Osteoblast (primary cell): ENCODE data around the gene NT5C2. TPM values are rescaled to one million over a fixed set of nuclear protein-coding genes. Genes with fewer than 3 reads are reported as not detected.
A peak's percentile ranks its signal among the peaks of the same experiment; 100 is the strongest.

Experiments
- DNase-seq: peaks from one replicate; pipeline ENCODE4 v3.0.0; 2011; ENCODE audit warnings: low spot score, mixed read lengths; ENCODE audit not compliant: insufficient read length; ENCODE audit errors: missing footprints
- H2AFZ ChIP-seq: 2 replicates; pipeline ENCODE4 v1.6.0; 2011; ENCODE audit warnings: mild to moderate bottlenecking, low read length
- H3K27ac ChIP-seq: 2 replicates; pipeline ENCODE4 v1.5.1; 2011; ENCODE audit warnings: mild to moderate bottlenecking, low read depth, low read length, moderate library complexity
- H3K27me3 ChIP-seq: 2 replicates; pipeline ENCODE4 v1.6.0; 2012; ENCODE audit warnings: mild to moderate bottlenecking, control low read depth, inconsistent platforms, low read length, moderate library complexity; ENCODE audit not compliant: insufficient read depth
- H3K36me3 ChIP-seq: 2 replicates; pipeline ENCODE4 v1.5.1; 2011; ENCODE audit warnings: mild to moderate bottlenecking, low read length, control low read depth, moderate library complexity; ENCODE audit not compliant: insufficient read depth
- H3K4me1 ChIP-seq: 2 replicates; pipeline ENCODE4 v1.5.1; 2011; ENCODE audit warnings: mild to moderate bottlenecking, low read length, control low read depth, moderate library complexity; ENCODE audit not compliant: insufficient read depth
- H3K4me2 ChIP-seq: 2 replicates; pipeline ENCODE4 v1.6.0; 2011; ENCODE audit warnings: mild to moderate bottlenecking, low read length; ENCODE audit not compliant: insufficient read depth
- H3K4me3 ChIP-seq: fragments of 200-600 bp; sonication (generic); 3 replicates; pipeline ENCODE4 v1.5.1; 2012; ENCODE audit warnings: mild to moderate bottlenecking, low read length, inconsistent platforms; ENCODE audit not compliant: insufficient read depth
- H3K79me2 ChIP-seq: 2 replicates; pipeline ENCODE4 v1.6.0; 2012; ENCODE audit warnings: mild to moderate bottlenecking, low read length, control low read depth, inconsistent platforms; ENCODE audit not compliant: insufficient read depth
- H3K9me3 ChIP-seq: 2 replicates; pipeline ENCODE4 v1.5.1; 2011; ENCODE audit warnings: low read depth, low read length, control low read depth
- H4K20me1 ChIP-seq: 2 replicates; pipeline ENCODE4 v1.6.0; 2012; ENCODE audit warnings: mild to moderate bottlenecking, low read length, control low read depth; ENCODE audit not compliant: insufficient read depth
- CTCF ChIP-seq: IDR thresholded peaks from 2 replicates; pipeline ENCODE4 v1.5.1; 2011; ENCODE audit warnings: mild to moderate bottlenecking, low read depth, low read length, moderate library complexity; ENCODE audit errors: extremely low read depth
- total RNA-seq: library from RNA; depleted of rRNA; stranded (reverse); fragments of >200 nt; gene quantifications from 2 replicates; pipeline ENCODE4 v1.2.3, GENCODE V29; 2012

NT5C2 gene
- total RNA-seq, 1 donor: 94.1 TPM

GRCh38 chr10:103042129-103042528 lies 150.9 kb downstream of the NT5C2 start:
- DNase-seq: no peak
- H3K27me3 ChIP-seq: no peaks in the 10 kb centered on the region
- TF ChIP-seq CTCF: no peak
- no peaks in the 10 kb centered on the region for H3K9me3 ChIP-seq
- no peak overlapping the region for H3K4me2 ChIP-seq
- H3K4me3 ChIP-seq: no peak overlapping the region
- H4K20me1 ChIP-seq: no peaks in the 10 kb centered on the region
- H3K79me2 ChIP-seq: no peaks in the 10 kb centered on the region
- H3K36me3 ChIP-seq: no peaks in the 10 kb centered on the region
- H2AFZ ChIP-seq: no peak overlapping the region
- no peak overlapping the region for H3K27ac ChIP-seq
- H3K4me1 ChIP-seq: no peaks in the 10 kb centered on the region

DNA sequence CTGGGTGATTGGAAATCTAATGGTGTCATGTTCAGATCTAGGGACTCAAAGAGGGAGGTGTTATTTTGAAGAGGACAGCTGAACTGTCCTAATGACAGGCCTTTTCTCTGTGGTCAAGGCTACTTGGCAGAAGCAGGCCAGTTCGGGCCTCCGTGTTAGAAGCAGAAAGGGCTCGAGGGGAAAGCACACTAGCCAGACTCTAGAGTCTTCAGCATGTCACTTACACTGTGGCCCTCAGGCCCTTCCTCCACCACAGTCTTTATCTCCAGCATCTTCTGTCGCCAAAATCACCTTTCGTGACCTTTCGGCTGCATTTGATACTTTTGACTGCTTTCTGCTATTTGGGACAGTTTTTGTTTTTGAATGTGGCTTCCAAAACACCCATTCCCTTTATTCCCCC lies 151.7 kb downstream of the NT5C2 start:
- Histone ChIP-seq H3K4me1 (no peaks in the 10 kb centered on the region), H2AFZ (no peak overlapping the region), H4K20me1 (no peaks in the 10 kb centered on the region), H3K27me3 (no peaks in the 10 kb centered on the region), H3K9me3 (no peaks in the 10 kb centered on the region), H3K4me3 (no peak overlapping the region), H3K36me3 (no peaks in the 10 kb centered on the region), H3K27ac (no peak overlapping the region), H3K4me2 (no peak overlapping the region), H3K79me2 (no peaks in the 10 kb centered on the region)
- TF ChIP-seq CTCF: no peak
- DNase-seq: no peak

DNA sequence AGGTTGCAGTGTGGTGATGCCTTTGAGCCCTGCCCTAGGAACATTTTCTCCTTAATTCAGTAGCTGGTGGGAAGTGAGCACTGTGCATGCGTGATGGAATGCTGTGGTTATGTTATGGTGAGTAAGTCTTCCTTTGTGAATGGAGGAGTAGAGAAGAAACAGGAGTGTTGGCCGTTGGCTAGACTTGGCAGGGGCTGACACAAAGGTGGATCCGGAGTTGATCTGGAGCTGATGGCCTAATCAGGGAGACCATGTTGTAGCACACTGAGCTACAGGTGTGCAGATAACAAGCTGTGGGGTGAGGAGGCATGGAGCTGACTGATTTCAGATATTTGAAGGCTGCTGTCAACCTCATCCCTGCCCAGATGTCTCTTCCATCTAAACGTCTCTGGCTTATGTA lies 152.7 kb downstream of the NT5C2 start:
- Histone ChIP-seq H3K4me2 (no peak overlapping the region), H3K4me3 (no peak overlapping the region), H2AFZ (no peak overlapping the region), H4K20me1 (no peaks in the 10 kb centered on the region), H3K4me1 (no peaks in the 10 kb centered on the region), H3K27ac (no peak overlapping the region), H3K36me3 (no peaks in the 10 kb centered on the region), H3K9me3 (no peaks in the 10 kb centered on the region), H3K27me3 (no peaks in the 10 kb centered on the region), H3K79me2 (no peaks in the 10 kb centered on the region)
- TF ChIP-seq CTCF: no peak
- peak; percentile 86 for DNase-seq

- H2AFZ ChIP-seq: no peak overlapping the region
- no peaks in the 10 kb centered on the region for H3K27me3 ChIP-seq
- no peak overlapping the region for H3K4me3 ChIP-seq
- no peaks in the 10 kb centered on the region for H3K79me2 ChIP-seq
- H3K27ac ChIP-seq: no peak overlapping the region
- H4K20me1 ChIP-seq: no peaks in the 10 kb centered on the region
- H3K9me3 ChIP-seq: no peaks in the 10 kb centered on the region
- H3K36me3 ChIP-seq: no peaks in the 10 kb centered on the region
- DNase-seq: no peak
- H3K4me1 ChIP-seq: no peaks in the 10 kb centered on the region
- TF ChIP-seq CTCF: no peak
- H3K4me2 ChIP-seq: no peak overlapping the region
Observed at GRCh38 chr10:103038570-103038969, 154.5 kb downstream of the NT5C2 start.

Other genes starting within 250 kb of the NT5C2 start
- 0.29 and 0.36 TPM in 2 replicates for gene RPEL1, start 52.6 kb upstream of the NT5C2 start, total RNA-seq
- 0.29 and 0.36 TPM in 2 replicates for gene INA, start 83.9 kb upstream of the NT5C2 start, total RNA-seq
- gene PCGF6, start 157.9 kb upstream of the NT5C2 start, total RNA-seq: 16.6 and 18.9 TPM in 2 replicates
- gene TAF5, start 174.7 kb upstream of the NT5C2 start, total RNA-seq: 3.3 and 3.8 TPM in 2 replicates
- gene ATP5MK, start 203.2 kb upstream of the NT5C2 start, total RNA-seq: 145 and 163 TPM in 2 replicates
- 18.8 and 19.2 TPM in 2 replicates for gene PDCD11, start 203.4 kb upstream of the NT5C2 start, total RNA-seq